ENCODE measurements around the gene LIX1L.

GRCh38 chr1:145962157-145963102, 4.6 kb upstream of the LIX1L start:
- TF ChIP-seq CTCF (IDR thresholded peaks at IDR 0.05): no peak
- TF ChIP-seq POLR2A (IDR thresholded peaks at IDR 0.05): no peak

All from vagina (tissue), 2 donors.